Uterus (tissue), 2 donors: Measurements from ENCODE around the gene EVA1A.

Experiments
- CTCF ChIP-seq, 4 experiments: fragments of 200-600 bp in 2 of 4; fragments of 450-650 bp in 2 of 4; sonication (generic) in 2 of 4; IDR thresholded peaks; one replicate each; pipeline ENCODE4 v1.5.1; 2016 to 2019; ENCODE audit warnings: antibody characterized with exemption in 4 of 4, mild to moderate bottlenecking in 2 of 4, moderate library complexity in 1 of 4
- POLR2A ChIP-seq, 2 donors: fragments of 450-650 bp; IDR thresholded peaks; one replicate each; pipeline ENCODE4 v1.6.1; 2016; ENCODE audit warnings: antibody characterized with exemption in 2 of 2, mild to moderate bottlenecking in 1 of 2, moderate library complexity in 1 of 2

GRCh38 chr2:75505012-75505411 lies 55.7 kb downstream of the EVA1A start:
- TF ChIP-seq POLR2A (IDR thresholded peaks at IDR 0.05): no peak
- no peak for TF ChIP-seq CTCF (IDR thresholded peaks at IDR 0.05)
